DMS153 treated with DMSO at 0.1 percent for 48 hours (cell line): ENCODE results near the gene ARFGAP1.
"Not testable (repeated sequence)": the region's sequence is repeated elsewhere in the genome, so short reads cannot be mapped to it uniquely, and the experiment has no call there.

Experiments
- DNase-seq: peaks from one replicate; lab custom pipeline; 2025; ENCODE audit not compliant: unreplicated experiment; lab: John Stamatoyannopoulos, UW

ARFGAP1 gene

DNA sequence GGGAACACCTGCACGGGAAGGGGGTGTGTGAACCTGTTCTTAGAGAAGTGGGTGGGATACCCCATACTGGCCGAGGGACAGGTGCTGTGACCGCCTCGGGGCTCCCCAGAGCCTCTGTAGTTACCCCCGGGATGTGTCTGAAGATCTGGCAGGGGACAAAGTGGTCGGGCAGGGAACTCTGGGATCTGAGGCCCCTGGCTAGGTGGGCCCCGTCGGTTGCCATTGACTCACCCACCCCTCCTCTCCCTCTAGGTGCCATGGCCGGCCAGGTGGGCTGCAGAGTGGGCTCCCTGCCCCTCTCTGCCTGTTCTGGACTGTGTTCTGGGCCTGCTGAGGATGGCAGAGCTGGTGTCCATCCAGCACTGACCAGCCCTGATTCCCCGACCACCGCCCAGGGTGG, 32.6 kb upstream of the ARFGAP1 start:
- no peak for DNase-seq

DNA sequence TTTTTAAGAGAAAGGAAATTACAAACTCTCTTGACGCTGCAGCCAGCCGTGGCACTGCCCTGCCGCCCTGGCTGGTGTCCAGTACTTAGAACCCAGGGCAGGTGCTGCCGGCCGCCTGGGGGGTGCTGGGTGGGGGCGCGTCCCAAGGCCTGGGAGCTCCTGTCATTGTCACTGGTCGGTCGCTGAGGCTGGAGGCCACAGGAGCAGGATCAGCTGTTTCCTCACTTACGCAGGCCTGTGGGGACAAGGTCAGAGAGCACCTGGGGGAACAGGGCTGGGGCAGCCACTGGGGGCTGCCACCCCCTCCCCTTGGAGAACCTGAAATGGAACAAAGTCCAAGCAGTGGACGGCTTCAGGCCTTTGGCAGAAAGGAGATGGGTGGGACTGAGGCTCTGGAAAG, 31.3 kb upstream of the ARFGAP1 start:
- DNase-seq = no peak

DNA sequence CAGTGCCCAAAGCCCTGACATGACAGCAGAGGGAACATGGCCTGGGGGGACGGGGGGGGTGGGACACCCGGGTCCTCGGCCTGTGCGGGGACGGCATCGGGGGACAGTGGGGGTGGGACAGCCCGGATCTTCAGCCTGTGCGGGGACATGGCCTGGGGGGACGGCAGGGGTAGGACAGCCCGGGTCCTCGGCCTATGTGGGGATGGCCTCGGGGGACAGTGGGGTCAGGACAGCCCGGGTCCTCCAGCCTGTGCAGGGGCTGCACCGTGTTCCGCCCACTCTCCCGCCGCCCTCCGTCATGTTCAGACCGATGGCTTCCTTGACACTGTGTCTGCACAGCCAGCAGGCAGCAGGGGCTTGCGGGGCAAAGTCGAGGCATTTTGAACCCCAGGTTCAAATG, 29.9 kb upstream of the ARFGAP1 start:
- no peak for DNase-seq

DNA sequence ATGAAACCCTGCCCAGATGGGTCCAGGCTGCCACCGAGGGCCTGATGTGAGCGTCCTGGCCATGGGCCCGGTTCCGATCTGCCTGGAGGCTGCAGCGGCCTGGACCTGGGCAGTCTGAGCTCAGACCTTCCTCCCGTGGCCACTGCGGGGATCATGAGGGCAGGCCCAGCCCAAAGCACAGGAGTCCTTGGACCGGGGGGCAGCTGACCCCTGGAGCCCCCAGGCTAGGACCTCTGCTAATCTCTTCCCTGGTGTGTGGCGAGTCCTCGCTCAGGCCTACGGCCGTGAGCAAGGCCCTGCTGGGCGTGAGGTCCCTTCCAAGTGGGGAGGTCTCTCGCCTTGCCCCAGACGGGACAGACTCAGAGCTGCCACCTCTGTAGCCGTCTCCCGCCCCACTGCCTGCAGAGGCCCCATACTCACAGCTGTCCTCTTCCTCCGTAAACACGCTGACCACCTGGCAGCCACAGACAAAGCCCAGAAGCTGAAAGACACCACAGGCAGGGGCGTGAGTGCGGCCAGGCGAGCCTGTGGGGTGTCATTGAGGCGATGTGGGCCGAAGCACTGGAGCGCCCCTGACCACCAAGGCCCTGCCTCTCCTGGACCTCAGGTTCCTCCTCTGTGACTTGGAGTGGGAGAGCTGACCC, 28.9 kb upstream of the ARFGAP1 start:
- DNase-seq = no peak

DNA sequence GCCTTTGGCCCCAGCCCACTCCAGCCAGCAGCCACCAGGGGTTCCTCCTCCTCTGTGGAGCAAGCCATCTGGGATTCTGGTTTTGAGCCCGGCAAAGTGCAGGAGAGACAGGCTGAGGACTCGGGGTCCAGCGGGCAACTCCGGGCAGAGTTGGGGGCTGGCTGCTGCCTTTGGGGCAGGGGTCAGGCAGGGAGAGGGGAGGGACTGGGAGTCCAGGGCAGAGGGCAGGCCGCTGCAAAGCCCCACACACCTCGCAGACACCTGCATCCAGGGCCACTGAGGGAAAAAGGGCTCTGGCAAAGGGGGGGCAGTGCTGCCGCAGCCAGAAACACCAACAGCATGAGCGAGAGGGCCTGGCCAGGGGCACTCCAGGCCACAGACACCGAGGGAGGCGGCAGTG, 28.1 kb upstream of the ARFGAP1 start:
- DNase-seq = no peak

DNA sequence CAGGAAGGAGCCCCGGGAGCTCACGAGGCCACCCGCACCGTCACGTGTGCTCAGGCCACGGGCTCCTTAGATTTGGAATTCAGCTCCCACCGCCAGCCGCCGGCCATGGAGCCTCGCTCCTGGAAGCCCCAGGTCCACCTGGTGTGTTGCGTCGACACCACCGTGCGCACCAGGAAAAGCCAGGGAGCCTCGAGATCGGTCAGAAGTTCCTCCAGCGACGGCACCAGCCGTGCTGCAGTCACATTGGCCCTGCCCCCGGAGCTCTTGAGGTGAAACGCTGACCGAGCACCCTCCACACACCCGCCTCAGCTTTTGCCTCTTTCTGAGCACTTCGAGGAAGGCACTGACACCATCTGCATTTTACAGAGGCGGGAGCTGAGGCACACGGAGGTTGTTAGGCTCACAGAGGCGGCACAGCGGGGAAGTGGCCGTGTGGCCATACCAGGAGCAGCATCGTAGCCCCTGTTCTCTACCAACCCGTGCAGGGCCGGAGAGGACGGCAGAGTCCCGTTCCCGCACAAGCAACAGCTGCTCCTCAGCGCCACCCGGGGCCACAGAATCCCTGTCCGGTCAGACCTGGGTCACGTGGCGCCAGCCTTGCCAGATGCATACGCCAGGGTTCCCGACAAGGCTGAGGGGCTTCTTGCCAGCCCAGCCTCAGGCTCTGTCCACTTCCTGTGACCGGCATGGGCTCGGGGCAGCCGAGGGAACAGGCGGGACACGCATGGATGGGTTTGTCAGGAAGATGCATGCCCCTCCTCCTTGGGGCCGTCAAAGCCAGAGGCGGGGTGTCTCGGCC, 25.9 kb upstream of the ARFGAP1 start:
- no peak for DNase-seq

DNA sequence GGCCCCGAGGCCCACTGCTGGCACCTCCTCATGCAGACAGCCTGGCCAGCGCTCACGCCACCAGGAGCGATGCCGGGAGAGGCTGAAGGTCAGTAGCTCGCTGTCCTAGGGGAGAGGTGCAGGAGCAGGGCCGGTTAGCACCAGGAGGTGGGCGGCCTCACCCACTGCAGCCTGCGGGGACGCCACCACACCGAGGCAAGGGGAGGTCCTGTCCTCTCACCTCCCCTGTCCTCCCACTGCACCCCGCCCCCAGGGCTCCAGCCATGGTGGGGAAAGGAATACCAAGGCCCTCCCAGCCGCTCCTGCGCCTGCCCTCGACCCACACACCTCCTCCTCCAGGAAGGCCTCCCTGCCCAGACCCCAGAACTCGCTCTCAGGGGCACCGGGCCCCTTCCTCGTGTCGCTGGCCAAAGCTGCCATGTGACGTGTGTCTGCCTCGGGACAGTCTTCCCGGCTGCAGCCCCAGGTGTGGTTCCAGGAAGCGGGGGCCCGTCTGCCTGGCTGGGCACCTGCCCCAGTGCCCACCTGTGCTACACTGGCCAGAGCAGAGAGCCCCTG, 24.9 kb upstream of the ARFGAP1 start:
- no peak for DNase-seq

DNA sequence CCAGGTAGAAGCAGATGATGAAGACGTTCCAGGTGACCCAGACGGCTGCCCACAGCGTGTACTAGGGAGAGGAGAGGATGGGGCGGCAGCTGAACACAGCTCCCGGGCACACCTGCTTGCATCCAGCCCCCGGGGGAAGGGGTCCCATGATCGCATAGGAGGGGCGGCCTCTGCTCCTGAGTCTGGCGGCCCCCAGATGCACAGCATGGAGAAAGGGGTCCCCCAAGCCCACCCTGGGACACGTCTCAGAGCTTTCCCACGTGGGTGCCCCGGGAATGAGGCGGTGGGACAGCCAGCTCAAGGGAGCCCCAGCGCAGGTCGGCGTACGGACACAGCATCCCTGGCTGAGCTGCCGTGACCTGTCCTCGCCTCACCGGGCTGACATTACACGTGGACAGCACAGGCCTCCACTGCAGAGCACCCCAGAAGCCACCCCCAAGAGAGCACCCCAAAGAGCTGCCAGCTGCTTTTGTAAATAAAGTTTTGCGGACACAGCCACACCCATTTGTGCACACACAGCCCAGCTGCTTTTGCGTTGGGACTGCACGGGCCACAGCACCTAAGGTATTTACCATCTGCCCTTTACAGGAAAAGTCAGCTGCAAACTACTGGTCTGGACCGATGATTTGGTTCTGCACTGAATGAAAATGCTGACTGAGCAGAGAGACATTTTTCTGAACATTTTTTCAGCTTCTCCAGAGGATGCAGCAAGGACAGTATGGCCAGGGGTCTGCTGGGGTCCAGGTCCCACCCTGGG, 23.6 kb upstream of the ARFGAP1 start:
- no peak for DNase-seq

DNA sequence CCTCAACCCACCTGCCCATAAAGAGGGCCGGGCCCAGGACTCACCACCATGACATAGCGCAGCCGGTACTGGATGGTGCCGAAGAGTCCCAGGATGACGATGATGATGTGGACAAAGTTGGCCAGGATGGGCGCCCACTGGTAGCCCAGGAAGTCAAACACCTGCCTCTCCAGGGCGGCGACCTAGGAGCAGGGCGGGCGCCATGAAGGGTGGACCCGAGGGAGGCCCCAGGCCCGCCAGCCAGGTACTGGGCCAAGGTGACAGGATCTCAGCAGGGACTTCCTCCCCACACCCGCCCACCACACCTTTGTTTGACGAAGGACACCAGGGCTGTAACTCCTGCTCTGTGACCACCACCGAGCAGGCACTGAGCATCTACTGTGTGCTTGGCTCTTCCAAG, 22.7 kb upstream of the ARFGAP1 start:
- DNase-seq = no peak

DNA sequence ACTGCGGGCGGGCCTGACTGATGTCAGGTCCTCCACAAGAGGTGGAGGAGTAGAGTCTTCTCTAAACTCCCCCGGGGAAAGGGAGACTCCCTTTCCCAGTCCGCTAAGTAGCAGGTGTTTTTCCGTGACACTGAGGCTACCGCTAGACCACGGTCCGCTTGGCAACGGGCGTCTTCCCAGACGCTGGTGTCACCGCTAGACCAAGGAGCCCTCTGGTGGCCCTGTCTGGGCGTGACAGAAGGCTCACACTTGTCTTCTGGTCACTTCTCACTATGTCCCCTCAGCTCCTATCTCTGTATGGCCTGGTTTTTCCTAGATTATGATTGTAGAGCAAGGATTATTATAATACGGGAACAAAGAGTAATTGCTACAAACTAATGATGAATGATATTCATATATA, 21.3 kb upstream of the ARFGAP1 start:
- not testable (repeated sequence) for DNase-seq

DNA sequence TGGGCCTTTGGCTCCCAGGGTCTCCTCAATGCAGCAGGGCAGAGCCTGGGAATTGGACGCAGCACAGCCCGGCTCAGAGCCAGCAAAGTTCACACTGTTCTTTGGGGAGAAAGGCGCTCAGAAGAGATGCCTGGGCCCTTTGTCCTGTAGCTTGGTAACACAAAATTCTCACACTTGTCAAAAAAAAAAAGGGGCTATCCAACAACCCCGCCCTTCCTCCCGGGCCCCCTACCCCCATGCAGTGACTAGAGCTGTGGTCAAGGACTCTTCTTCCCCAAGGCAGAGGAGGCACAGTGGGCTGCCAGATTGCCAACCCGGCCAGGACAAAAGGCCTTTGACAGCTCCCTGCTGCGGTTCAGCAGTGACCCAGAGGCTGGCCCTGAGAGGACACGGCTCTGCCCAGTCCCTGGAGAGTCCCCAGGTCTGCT, 20.3 kb upstream of the ARFGAP1 start:
- no peak for DNase-seq

DNA sequence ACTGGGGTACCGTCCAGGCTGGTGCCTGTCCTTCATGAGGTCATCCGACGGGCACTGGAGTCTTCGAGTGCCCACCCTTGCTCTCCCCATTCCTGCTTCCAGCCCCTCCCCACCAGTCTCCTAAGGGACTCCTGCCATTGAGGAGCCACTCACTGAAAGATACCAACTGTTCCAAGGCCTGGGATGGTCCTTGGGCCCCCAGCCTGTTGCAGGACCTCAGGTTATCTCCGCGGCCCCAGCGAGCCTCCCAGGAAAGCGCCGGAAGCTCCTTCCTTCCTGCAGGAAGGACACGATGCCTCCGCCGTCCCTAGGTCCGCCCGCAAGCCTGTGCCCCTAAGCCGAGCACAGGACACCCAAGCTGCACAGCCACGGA, 19.6 kb upstream of the ARFGAP1 start:
- no peak for DNase-seq

DNA sequence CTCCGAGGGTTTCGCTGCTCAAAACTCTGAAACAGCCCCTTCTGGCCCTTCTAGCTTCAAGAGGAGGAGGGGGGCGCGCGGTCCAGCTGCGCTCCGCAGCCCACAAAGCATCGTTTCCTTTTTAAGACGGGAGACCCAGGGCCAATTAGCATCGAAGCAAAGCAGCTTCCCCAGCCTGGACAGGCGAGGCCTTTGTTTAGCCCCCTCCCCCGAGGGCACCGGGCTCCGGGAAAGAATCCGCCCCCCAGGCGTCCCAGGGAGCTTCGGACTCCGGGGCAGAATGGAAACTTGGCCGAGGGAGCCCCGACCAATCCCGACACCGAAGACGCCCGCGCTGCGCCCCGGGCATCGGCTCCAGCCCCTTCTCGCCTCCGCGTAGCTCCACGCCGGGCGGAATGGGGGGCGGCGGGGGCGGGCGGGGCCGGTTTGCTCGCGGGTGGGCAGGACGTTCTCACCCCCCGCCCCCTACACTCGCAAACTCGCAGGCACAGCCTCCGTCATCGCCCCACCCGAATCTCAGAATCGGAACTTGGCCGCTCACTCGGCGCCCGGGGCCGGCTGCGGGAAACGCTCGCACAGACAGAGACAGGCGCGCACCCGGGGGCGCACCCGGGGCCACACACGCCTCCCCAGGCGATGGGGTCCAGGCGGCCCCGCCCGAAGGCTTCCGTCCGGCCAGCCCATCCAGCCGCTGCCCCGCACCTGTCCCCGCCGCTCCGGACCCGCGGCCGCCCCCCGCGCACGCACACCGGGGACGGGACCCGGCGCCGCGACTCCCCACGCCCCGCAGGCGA, 19.0 kb upstream of the ARFGAP1 start:
- DNase-seq = no peak

DNA sequence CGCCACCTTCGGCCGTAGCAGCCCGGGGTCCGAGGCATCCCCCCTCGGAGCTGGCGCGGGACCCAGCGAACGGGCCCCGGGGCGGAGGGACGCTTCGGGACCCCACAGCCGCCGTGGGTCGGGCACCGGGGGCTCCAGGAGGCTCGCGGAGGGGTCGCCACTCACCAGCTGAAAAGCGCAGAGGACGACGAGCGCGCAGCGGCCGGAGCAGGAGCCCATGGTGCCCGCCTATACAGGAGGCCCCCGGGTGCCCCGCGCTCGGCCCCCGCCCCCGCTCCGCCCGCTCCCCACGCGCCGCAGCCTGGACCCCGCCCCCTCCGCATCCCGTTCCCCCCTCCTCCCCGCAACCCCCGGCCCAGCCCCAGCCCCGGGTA, 18.4 kb upstream of the ARFGAP1 start, which contains the start of gene NKAIN4:
NKAIN4 (minus strand) TSS at position 232 of the 374 bp plus-strand sequence; CDS start at position 219, 13 bp downstream.
- no peak for DNase-seq

DNA sequence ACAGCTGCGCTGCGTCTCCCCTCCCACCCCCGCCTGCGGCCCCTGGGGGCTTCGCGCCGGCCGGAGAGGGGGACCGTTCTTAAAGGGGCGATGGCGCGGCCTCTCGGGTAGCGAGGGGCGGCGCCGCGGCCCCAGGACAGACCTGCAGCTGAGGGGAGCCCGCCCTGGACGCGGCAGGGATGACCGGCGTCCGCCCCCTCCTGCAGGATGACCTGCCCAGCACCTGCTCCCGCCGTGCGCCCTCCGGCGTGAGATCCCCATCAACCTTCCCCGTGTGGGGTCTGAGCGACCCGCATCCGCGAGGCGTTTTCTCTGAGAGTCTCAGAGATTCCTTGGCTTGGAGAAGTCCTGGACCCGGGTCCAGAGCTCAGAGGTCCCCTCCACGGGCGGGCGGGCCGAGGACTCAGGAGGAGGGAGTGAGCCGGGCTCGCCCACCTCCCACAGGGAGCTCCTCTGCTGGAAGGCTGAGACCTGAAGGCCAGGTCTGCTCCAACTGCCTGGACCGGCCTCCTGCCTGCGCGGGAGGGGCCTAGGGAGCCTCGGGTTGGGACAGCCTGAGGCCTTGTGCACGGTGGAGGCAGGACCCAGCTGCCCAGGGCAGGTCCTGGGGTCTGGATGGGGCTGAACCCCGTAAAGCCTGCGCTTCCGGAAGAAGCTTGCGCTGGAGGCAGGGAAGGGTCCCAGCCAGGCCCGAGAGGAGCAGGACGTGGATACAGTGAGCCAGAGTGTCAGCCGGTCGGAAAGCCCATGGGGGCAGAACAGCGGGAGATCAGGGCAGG, 17.8 kb upstream of the ARFGAP1 start:
- DNase-seq = no peak

DNA sequence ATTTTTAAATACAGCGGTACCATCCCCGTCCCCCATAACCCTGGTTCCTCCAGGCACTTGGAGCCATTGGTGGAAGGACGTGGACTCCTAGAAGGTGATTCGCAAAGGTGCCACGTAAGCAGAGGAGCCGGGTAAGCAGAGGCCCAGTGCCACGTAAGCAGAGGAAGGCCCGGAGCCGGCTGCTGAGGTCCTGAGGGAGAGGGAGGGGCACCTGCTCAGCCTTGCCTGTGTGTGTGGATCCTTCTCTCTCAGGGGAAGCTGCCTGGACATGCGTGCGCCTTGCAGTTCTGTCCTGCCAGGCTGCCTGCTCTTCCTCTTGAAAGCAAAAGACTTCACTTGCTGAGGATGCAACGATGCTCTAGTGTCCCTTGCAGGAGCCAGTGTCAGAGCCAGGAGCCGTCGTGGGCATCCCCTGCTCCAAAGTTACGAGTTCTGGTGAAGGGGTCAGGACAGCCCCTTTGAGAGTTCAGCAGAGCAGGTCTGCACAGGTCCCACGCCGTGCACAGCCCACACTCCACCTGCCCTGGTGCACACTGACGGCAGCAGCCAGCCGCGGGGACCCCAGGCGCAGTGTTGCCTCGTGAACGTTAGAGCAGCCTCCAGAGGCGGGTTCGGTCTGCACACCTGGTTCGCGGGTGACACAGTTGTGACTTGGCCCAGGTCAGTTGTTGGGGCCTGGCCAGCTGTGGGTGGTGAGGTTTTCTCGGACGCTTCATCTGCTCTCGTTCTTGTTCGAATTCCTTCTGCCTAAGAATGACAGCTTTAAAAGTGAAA, 16.5 kb upstream of the ARFGAP1 start:
- DNase-seq = no peak

DNA sequence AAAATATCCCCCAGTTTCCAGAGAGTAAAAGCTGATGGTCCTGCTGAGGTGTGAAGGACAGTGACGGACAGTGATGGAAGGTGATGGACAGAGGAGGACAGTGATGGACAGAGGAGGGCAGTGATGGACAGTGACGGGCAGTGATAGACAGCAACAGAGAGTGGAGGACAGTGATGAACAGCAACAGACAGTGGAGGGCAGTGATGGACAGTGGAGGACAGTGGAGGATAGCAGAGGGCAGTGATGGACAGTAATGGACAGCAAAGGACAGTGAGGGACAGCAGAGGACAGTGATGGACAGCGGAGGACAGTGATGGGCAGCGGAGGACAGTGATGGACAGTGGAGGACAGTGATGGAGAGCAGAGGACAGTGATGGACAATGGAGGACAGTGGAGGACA, 15.7 kb upstream of the ARFGAP1 start:
- DNase-seq = no peak

DNA sequence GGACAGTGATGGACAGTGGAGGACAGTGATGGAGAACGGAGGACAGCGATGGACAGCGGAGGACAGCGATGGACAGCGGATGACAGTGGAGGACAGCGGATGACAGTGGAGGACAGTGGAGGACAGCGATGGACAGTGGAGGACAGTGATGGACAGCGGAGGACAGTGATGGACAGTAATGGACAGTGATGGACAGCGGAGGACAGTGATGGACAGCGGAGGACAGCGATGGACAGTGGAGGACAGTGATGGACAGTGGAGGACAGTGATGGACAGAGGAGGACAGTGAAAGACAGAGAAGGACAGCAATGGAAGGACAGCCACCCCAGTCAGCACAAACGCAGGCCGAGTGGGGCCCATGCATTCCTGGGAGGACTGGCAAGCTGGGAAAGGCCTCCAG, 15.0 kb upstream of the ARFGAP1 start:
- DNase-seq = no peak

DNA sequence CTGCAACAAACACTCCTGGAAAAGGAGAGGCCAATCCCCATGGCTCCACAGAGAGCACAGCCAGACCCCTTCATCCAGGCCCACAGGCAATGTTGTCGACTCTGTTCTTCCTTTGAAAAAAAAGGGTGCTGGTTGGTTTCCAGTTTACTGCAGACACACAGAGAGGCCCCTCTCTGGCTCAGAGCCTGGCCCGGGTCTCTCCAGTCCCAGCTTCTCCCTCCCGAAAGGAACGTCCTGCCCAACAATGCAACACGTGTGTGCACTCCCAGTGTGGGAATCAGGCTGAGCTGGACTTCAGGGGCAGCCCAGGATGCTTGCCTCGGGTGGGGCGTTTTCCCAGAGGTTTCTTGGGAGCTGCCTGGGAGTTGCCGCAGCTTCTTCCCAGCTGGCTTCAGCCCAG, 13.8 kb upstream of the ARFGAP1 start:
- no peak for DNase-seq
